ENCODE measurements around the gene ZBED6.
A peak's percentile ranks its signal among the peaks of the same experiment; 100 is the strongest.
"Not testable (repeated sequence)": the region's sequence is repeated elsewhere in the genome, so short reads cannot be mapped to it uniquely, and the experiment has no call there.

The ZBED6 gene

GRCh38 chr1:203781962-203782361 lies 13.5 kb upstream of the ZBED6 start:
- DNase-seq (ENCODE audit: low read depth in 2 of 2) = no peak

- DNase-seq (ENCODE audit: low read depth in 2 of 2) = no peak
Observed at GRCh38 chr1:203789966-203790365, 5.5 kb upstream of the ZBED6 start.

GRCh38 chr1:203791498-203791897 lies 3.9 kb upstream of the ZBED6 start:
- no peak for DNase-seq (ENCODE audit: low read depth in 2 of 2)

- DNase-seq (ENCODE audit: low read depth in 2 of 2) = no peak
Observed at GRCh38 chr1:203792486-203792885, 2.9 kb upstream of the ZBED6 start.

GRCh38 chr1:203793561-203793960 lies 1.9 kb upstream of the ZBED6 start:
- not testable (repeated sequence) for DNase-seq (ENCODE audit: low read depth in 2 of 2)

- DNase-seq (ENCODE audit: low read depth in 2 of 2) = no peak
Observed at GRCh38 chr1:203794764-203795440, 521 bp upstream of the ZBED6 start.

GRCh38 chr1:203796236-203796605 lies 798 bp downstream of the ZBED6 start:
- DNase-seq (ENCODE audit: low read depth in 2 of 2) = peak; percentile 4 to 14

- DNase-seq (ENCODE audit: low read depth in 2 of 2) = no peak
Observed at GRCh38 chr1:203797216-203797615, 1.8 kb downstream of the ZBED6 start.

- no peak for DNase-seq (ENCODE audit: low read depth in 2 of 2)
Observed at GRCh38 chr1:203797948-203798655, 2.7 kb downstream of the ZBED6 start.

GRCh38 chr1:203799157-203799556 lies 3.7 kb downstream of the ZBED6 start:
- no peak for DNase-seq (ENCODE audit: low read depth in 2 of 2)

GRCh38 chr1:203799971-203800370 lies 4.5 kb downstream of the ZBED6 start:
- no peak for DNase-seq (ENCODE audit: low read depth in 2 of 2)

GRCh38 chr1:203805689-203806088 lies 10.3 kb downstream of the ZBED6 start:
- no peak for DNase-seq (ENCODE audit: low read depth in 2 of 2)

GRCh38 chr1:203807196-203807595 lies 11.8 kb downstream of the ZBED6 start:
- no peak for DNase-seq (ENCODE audit: low read depth in 2 of 2)

GRCh38 chr1:203813581-203814341 lies 18.3 kb downstream of the ZBED6 start:
- no peak for DNase-seq (ENCODE audit: low read depth in 2 of 2)

GRCh38 chr1:203818399-203818798 lies 23.0 kb downstream of the ZBED6 start:
- no peak for DNase-seq (ENCODE audit: low read depth in 2 of 2)

GRCh38 chr1:203823306-203823705 lies 27.9 kb downstream of the ZBED6 start:
- DNase-seq (ENCODE audit: low read depth in 2 of 2) = no peak

GRCh38 chr1:203826175-203826574 lies 30.8 kb downstream of the ZBED6 start:
- DNase-seq (ENCODE audit: low read depth in 2 of 2) = no peak

- DNase-seq (ENCODE audit: low read depth in 2 of 2) = no peak
Observed at GRCh38 chr1:203828002-203828401, 32.6 kb downstream of the ZBED6 start.

- DNase-seq (ENCODE audit: low read depth in 2 of 2) = no peak
Observed at GRCh38 chr1:203828503-203828902, 33.1 kb downstream of the ZBED6 start.

GRCh38 chr1:203829247-203829646 lies 33.8 kb downstream of the ZBED6 start:
- DNase-seq (ENCODE audit: low read depth in 2 of 2) = not testable (repeated sequence)

- DNase-seq (ENCODE audit: low read depth in 2 of 2) = no peak
Observed at GRCh38 chr1:203835476-203835875, 40.1 kb downstream of the ZBED6 start.

- DNase-seq (ENCODE audit: low read depth in 2 of 2) = no peak
Observed at GRCh38 chr1:203839081-203839480, 43.7 kb downstream of the ZBED6 start.
